Fibroblast of upper back skin (primary cell): ENCODE results near the gene VWA7.

Source experiments
- DNase-seq: peaks from one replicate; pipeline ENCODE4 v3.0.0-alpha.2; 2013

Gene VWA7

GRCh38 chr6:31749301-31750036 is 27.7 kb downstream of the VWA7 start:
- DNase-seq: no peak

DNA sequence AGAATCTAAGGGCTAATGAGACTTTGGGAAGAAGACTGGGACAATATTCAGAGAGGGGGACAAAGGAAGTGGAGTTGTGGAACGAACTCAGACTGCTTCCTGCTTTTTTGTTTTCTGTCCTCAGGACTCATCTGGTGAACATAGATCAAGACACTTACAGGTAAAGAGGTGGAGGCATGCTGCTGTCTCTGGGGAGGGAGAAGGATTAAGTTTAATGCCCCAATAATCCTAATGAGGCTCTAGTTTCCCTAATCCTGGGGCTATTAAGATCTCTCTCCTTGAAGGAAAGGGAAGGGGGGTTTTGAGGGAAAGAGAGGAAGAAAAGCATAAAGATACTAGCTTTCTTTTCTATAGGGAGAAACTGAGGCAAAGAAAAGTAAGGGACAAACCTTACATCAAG is 32.7 kb downstream of the VWA7 start:
- DNase-seq: no peak

GRCh38 chr6:31742894-31743293 is 34.2 kb downstream of the VWA7 start:
- no peak for DNase-seq

- no peak for DNase-seq
Observed at GRCh38 chr6:31741815-31742214, 35.3 kb downstream of the VWA7 start.

DNA sequence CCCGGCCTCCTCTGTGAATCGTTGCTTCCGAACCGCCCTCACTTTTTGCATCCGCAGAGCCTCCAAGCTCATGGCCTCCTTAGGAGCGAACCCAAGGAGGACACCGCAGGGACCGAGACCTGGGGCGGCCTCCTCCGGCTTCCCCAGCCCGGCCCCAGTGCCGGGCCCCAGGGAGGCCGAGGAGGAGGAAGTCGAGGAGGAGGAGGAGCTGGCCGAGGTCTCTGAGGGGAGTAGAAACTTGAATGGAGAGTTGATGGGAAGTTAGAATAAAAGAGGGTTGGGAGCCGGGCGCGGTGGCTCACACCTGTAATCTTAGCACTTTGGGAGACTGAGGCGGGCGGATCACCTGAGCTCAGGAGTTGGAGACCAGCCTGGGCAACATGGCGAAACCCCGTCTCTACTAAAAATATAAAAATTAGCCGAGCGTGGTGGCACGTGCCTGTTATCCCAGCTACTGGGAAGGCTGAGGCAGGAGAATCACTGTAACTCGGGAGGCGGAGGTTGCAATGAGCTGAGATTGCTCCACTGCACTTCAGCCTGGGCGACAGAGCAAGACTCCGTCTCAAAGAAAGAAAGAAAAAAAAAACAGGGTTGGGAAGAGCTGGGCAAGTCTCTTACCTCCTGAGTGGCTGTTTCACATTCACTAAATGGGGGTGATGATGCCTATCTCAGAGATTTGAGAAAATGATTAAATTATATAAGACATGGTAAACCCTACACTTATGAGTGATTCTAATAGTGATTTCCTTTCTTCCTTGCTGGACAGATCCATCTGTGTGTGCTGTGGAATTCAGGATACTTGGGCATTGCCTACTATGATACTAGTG is 36.5 kb downstream of the VWA7 start:
- no peak for DNase-seq

DNA sequence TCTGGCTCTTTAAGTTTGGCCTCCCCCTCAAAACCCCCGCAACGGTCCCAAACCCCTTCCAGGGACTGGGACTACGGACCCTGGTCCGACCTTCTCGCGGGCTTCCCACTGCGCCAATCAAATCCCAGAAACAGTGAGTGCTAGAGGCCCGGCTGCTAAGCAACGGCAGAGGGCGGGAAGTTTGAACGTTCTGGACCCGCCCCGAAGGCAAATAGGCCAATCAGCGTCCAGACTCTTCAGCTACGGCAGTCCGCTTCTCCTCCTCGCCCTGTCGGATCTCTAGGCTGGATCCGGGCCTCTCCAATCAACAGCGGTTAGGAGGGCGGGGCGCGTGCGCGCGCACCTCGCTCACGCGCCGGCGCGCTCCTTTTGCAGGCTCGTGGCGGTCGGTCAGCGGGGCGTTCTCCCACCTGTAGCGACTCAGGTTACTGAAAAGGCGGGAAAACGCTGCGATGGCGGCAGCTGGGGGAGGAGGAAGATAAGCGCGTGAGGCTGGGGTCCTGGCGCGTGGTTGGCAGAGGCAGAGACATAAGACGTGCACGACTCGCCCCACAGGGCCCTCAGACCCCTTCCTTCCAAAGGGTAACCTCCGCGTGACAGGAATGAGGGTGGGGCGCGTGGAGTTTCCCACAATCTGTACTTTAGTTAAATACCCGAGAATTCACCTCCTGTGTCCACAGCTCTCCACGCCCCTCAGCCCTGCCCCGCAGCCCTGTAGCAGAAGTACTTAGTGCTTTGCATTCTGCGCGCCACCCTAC is 37.3 kb downstream of the VWA7 start, which contains the start of gene MSH5:
TSS of gene MSH5 (plus strand) at position 367 of the 758 bp plus-strand sequence. CDS start 462 bp downstream, outside the sequence.
- DNase-seq: peak; percentile 99

GRCh38 chr6:31737991-31738979 is 38.8 kb downstream of the VWA7 start:
- DNase-seq: peak; percentile 81

DNA sequence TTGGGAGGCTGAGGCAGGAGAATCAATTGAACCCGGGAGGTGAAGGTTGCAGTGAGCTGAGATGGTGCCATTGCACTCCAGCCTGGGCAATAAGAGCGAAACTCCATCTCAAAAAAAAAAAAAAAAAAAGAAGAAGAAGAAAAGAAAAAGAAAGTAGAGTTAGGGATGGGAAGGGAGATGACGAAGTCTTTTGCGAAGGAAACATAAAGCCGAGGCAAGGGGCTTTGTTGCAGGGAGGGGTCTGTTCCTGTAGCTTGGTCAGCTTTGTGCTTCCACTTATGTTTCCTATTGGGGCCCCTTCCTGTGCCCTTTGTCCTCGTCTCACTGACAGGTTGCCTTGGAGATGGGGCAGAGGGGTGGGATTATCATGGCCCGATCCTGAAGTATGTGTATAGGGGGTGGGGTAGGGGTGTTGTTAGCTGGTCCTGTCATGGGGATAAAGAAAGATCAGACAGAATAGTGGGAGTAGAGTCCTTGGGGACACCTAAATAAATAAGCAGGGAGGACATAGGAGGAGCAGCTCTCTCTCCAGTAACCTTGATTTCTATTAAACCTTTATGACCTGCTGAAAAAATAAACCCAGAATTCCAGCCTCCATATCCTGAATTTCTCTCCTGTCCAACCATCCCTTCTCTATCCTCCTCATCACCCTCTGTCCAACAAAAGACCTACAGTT is 39.7 kb downstream of the VWA7 start:
- no peak for DNase-seq

DNA sequence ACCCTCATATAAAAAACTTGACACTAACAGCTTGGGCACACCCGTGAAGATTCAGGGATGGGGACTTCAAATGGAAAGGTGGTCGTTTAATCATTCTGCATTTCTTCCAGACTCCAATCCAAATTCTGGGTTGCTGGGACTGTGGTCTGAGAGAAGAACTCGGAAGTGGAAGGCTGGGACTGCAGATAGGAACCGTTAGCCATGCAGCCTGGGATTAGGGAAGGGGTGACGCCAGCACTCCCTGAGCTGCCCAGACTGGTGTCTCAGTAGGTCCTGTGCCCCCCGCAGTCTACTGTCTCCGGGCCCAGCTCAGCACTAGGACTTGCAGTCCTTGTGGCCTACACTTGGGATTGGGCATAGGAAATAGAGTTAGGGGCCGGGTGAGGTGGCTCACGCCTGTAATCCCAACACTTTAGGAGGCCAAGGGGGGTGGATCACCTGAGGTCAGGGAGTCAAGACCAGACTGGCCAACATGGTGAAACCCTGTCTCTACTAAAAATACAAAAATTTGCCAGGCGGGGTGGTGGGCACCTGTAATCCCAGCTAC is 40.3 kb downstream of the VWA7 start:
- DNase-seq: no peak

DNA sequence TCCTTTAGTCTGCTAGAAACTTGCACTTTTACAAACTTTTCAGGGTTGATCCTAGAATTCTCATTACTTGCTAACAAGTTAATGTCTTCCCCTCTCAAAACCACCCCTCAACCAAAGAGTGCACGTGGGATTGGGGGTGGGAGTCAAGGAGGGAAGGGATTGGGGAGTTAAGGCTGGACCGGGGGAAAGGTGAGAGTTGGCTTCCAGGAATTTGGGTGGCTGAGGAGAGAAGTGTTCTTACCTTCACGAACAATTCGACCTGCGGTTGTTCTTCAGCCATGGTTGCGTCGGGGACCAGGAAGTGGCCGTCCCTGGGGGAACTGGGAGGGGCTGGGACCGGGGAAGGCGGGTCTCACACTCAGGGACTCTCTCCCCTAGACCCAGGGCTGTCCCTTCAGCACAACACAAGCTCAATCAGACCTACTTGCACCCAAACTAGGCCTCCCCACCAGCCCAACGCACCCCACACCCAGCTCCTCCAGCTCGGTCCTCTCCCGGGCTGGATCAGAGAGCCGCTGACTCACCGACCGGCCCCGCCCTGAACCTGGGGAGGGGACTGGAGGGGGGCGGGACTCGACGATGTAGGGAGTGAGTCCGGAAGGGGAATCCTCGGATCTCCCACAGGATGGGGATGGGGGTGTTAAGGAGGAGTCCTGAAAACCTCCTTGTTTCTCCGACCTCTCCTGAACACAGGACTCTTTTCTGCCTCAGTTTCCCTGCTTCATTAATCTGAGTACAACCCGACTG is 40.9 kb downstream of the VWA7 start, which contains the start of gene CLIC1:
TSS of gene CLIC1 (minus strand) at position 510 of the 747 bp plus-strand sequence. CDS start at position 280, 230 bp downstream.
- peak; percentile 84 for DNase-seq

GRCh38 chr6:31734821-31735406 is 42.2 kb downstream of the VWA7 start:
- DNase-seq: peak; percentile 75

DNA sequence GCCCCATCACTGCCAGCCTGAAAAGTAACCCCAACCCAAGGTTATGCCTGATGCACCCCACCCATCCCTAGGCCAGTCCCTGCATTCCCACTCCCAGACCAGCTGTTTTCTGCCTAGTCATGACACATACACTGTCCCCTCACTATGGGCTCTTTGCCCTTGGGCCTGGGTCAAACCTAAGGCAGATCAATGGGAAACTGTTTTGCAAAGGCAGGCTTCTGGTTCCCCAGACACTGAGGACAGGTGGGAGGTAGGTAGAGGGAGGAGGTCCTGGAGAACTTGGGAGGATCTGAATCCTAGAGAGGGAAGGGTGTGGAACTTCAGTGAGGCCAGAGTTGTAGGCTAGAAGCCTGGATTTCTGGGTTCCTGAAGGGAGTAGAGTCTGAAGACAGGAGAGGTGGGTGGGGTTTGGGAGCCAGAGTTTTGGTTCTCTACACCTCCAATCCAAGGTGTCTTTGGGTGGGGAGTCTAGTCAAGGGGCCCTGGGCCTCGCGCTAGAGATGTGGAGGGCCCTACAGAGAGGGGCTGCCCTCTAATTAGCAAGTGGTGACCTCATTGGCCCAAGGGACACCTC is 42.8 kb downstream of the VWA7 start:
- DNase-seq: no peak

- DNase-seq: no peak
Observed at GRCh38 chr6:31733734-31734133, 43.4 kb downstream of the VWA7 start.

DNA sequence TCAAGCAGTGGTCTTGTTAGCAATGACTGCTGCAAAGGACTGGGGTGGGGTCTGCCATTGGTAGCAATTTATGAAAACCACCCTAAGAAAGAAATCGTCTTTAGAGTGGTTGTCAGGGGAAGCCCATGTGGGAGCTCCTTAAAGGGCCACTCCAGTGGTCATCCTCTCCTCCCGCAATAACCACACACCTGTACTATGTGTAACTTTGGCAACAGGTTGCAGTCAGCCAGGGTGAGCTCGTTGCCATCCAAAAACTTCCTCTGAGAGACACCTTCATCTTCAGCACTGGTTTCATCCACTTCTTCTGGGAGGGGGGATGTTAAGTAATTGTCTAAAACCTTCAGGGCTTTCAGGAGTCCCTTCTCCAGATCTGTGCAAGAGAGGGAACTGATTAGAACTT is 45.1 kb downstream of the VWA7 start:
- DNase-seq: no peak

DNA sequence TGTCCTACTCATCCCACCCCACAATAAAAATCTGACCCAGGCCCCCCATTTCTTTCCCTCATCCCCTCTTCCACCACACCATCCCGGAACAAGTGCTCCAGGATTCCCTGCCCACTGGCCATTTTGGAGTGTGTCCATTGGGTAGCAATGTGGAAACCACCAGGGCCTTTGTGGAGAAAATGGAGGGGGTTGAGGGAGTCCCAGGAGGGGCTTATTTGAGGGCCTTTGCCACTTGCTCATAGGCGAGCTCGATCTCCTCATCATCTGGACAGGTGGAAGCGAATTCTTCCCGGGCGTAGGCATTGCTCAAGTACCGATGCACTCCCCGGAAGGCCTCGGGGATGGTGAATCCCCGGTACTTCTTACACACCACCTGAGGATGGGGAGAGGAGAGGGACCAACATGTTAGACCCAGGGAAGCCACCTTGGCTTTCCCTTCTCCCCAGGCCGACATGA is 46.5 kb downstream of the VWA7 start:
- DNase-seq: no peak

- DNase-seq: peak; percentile 90
Observed at GRCh38 chr6:31729979-31730630, 47.0 kb downstream of the VWA7 start.

DNA sequence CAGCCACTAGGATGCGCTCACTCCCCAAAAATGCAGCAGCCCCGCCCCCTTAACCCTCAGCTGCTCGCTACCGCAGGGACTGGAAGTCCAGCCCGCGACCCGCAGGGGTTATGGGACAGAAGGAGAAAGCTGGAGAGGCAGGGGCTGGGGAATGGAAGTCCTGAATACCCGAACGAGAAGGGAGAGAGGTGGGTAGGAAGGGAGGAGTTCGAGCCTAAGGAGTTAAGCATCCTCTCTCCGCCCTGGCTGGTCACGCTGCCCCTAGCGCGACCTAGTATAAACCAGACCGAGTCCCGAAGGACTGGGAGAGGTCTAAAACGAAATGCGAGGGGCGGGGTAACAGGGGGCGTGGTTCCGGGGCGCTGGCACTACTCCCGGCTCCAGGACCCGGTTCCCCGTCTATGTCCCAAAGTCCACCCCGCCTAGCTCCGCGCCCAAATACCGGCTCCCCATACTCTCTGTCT is 47.6 kb downstream of the VWA7 start:
- peak; percentile 79 for DNase-seq

GRCh38 chr6:31728767-31729514 is 48.2 kb downstream of the VWA7 start, which contains the start of gene DDAH2:
TSS of gene DDAH2 (minus strand) at chr6:31729299. CDS start at chr6:31729161, 138 bp downstream.
- DNase-seq: no peak
